ENCODE measurements around the gene SMG5.

SMG5 gene

GRCh38 chr1:156247460-156248322, 34.9 kb downstream of the SMG5 start, which contains the start of gene PAQR6:
Gene PAQR6, minus strand, starts transcription at chr1:156248056. Its CDS starts 1,325 bp downstream, at chr1:156246731.
- TF ChIP-seq TEAD4 (IDR thresholded peaks at IDR 0.05): no peak
- no peak for TF ChIP-seq CEBPB (IDR thresholded peaks at IDR 0.05)
- no peak for TF ChIP-seq EGR1 (IDR thresholded peaks at IDR 0.05)
- TF ChIP-seq NFIC (IDR thresholded peaks at IDR 0.05): no peak; the same call in 1 of the 2 replicates
- TF ChIP-seq TAF1 (IDR thresholded peaks at IDR 0.05; ENCODE audit: low read depth): no peak
- TF ChIP-seq YY1 (IDR thresholded peaks at IDR 0.05; ENCODE audit: low read depth): no peak
- TF ChIP-seq FOXM1 (IDR thresholded peaks at IDR 0.05; ENCODE audit: borderline replicate concordance, low read depth): no peak
- no peak for TF ChIP-seq REST (IDR thresholded peaks at IDR 0.05; ENCODE audit: low read depth)
- no peak for TF ChIP-seq EP300 (IDR thresholded peaks at IDR 0.05; ENCODE audit: borderline replicate concordance)

DNA sequence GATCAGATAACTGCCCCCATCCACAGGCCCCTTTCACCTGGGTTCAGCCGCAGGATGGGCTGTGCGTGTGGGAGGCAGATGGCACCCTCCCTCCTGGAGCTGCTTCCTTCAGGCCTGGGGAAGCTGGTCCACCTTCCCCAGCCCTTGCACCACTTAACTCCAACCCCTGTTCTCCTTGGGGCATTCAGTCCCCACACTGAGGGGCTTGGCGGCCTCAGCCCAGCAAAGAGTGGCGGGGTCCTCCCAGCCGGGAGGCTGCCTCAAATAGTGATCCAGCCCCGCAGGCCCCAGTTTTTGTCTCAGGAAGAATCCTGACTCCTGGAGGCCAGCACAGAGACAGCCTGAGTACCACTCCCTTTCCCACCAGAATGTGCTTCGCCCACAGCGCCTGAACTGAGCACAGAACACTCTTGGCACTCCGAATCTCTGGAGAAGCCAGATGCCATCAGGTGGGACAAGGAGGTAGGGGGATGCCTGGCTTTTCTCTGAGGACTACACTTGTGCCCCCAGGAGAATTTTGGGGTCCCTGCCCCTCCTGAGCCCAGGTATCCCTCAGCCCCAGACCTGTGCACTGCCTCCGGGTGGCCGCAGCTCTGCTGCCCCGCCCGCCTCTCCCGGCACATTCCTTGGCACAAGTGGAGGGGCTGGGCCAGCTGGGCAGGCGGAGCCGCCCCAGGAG, 35.7 kb downstream of the SMG5 start:
- TF ChIP-seq NFIC (IDR thresholded peaks at IDR 0.05) (peak; percentile 25; the same call in 1 of the 2 replicates), ZBTB7A (IDR thresholded peaks at IDR 0.05; ENCODE audit: low read depth) (peak; percentile 56; the same call in 1 of the 2 replicates), TAF1 (IDR thresholded peaks at IDR 0.05; ENCODE audit: low read depth) (peak; percentile 31; the same call in 1 of the 2 replicates), CREB1 (IDR thresholded peaks at IDR 0.05; ENCODE audit: low read depth) (no peak), EP300 (IDR thresholded peaks at IDR 0.05; ENCODE audit: borderline replicate concordance) (no peak), TCF12 (IDR thresholded peaks at IDR 0.05; ENCODE audit: low read depth) (no peak)
- TF ChIP-seq, protein P1, sequence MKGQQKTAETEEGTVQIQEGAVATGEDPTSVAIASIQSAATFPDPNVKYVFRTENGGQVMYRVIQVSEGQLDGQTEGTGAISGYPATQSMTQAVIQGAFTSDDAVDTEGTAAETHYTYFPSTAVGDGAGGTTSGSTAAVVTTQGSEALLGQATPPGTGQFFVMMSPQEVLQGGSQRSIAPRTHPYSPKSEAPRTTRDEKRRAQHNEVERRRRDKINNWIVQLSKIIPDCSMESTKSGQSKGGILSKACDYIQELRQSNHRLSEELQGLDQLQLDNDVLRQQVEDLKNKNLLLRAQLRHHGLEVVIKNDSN (IDR thresholded peaks at IDR 0.05): no peak

- no peak for TF ChIP-seq FOXM1 (IDR thresholded peaks at IDR 0.05; ENCODE audit: borderline replicate concordance, low read depth)
- TF ChIP-seq TCF12 (IDR thresholded peaks at IDR 0.05; ENCODE audit: low read depth): no peak
- no peak for TF ChIP-seq TEAD4 (IDR thresholded peaks at IDR 0.05)
- TF ChIP-seq YY1 (IDR thresholded peaks at IDR 0.05; ENCODE audit: low read depth): no peak
- no peak for TF ChIP-seq RAD21 (IDR thresholded peaks at IDR 0.05; ENCODE audit: low read depth)
- TF ChIP-seq EGR1 (IDR thresholded peaks at IDR 0.05): no peak
- TF ChIP-seq CEBPB (IDR thresholded peaks at IDR 0.05): no peak
- TF ChIP-seq MAX (IDR thresholded peaks at IDR 0.05): no peak
- TF ChIP-seq, protein P1 (IDR thresholded peaks at IDR 0.05): no peak
- TF ChIP-seq ZBTB7A (IDR thresholded peaks at IDR 0.05; ENCODE audit: low read depth): no peak
- no peak for TF ChIP-seq CREB1 (IDR thresholded peaks at IDR 0.05; ENCODE audit: low read depth)
Observed at GRCh38 chr1:156246241-156246780, 36.3 kb downstream of the SMG5 start.

- TF ChIP-seq NFIC (IDR thresholded peaks at IDR 0.05): no peak
- no peak for TF ChIP-seq FOXM1 (IDR thresholded peaks at IDR 0.05; ENCODE audit: borderline replicate concordance, low read depth)
- TF ChIP-seq REST (IDR thresholded peaks at IDR 0.05; ENCODE audit: low read depth): no peak
- no peak for TF ChIP-seq CREB1 (IDR thresholded peaks at IDR 0.05; ENCODE audit: low read depth)
Observed at GRCh38 chr1:156245451-156246232, 37.0 kb downstream of the SMG5 start.

- TF ChIP-seq EGR1 (IDR thresholded peaks at IDR 0.05): no peak
- TF ChIP-seq MAX (IDR thresholded peaks at IDR 0.05): no peak
- TF ChIP-seq RAD21 (IDR thresholded peaks at IDR 0.05; ENCODE audit: low read depth): no peak
- TF ChIP-seq ZBTB7A (IDR thresholded peaks at IDR 0.05; ENCODE audit: low read depth): no peak
- no peak for TF ChIP-seq TEAD4 (IDR thresholded peaks at IDR 0.05)
- TF ChIP-seq REST (IDR thresholded peaks at IDR 0.05; ENCODE audit: low read depth): no peak
- TF ChIP-seq FOXM1 (IDR thresholded peaks at IDR 0.05; ENCODE audit: borderline replicate concordance, low read depth): no peak
- TF ChIP-seq CREB1 (IDR thresholded peaks at IDR 0.05; ENCODE audit: low read depth): no peak
- TF ChIP-seq TAF1 (IDR thresholded peaks at IDR 0.05; ENCODE audit: low read depth): no peak
- TF ChIP-seq YY1 (IDR thresholded peaks at IDR 0.05; ENCODE audit: low read depth): no peak
- TF ChIP-seq TCF12 (IDR thresholded peaks at IDR 0.05; ENCODE audit: low read depth): no peak
- TF ChIP-seq EP300 (IDR thresholded peaks at IDR 0.05; ENCODE audit: borderline replicate concordance): no peak
- TF ChIP-seq, protein P1 (IDR thresholded peaks at IDR 0.05): no peak
- no peak for TF ChIP-seq CEBPB (IDR thresholded peaks at IDR 0.05)
- TF ChIP-seq NFIC (IDR thresholded peaks at IDR 0.05): no peak
Observed at GRCh38 chr1:156244712-156245111, 37.9 kb downstream of the SMG5 start.

Measured in Ishikawa (cell line).